Ectodermal cell (in vitro differentiated cells): ENCODE results near the gene KRT32.

ENCODE experiments used
- H3K27ac ChIP-seq: 2 replicates; pipeline ENCODE4 v1.7.0; 2013; ENCODE audit warnings: mild to moderate bottlenecking, low read depth, low read length; ENCODE audit not compliant: insufficient read depth, poor library complexity, severe bottlenecking
- H3K27me3 ChIP-seq: 2 replicates; pipeline ENCODE4 v1.7.0; 2013; ENCODE audit warnings: mild to moderate bottlenecking, low read length; ENCODE audit not compliant: insufficient read depth, control insufficient read depth, poor library complexity, severe bottlenecking
- H3K36me3 ChIP-seq: one replicate; pipeline ENCODE4 v1.7.0; 2013; ENCODE audit warnings: low read length; ENCODE audit not compliant: control insufficient read depth, insufficient read depth
- H3K4me1 ChIP-seq: one replicate; pipeline ENCODE4 v1.7.0; 2013; ENCODE audit warnings: low read length; ENCODE audit not compliant: control insufficient read depth, insufficient read depth
- H3K4me3 ChIP-seq: 2 replicates; pipeline ENCODE4 v1.7.0; 2013; ENCODE audit warnings: low read depth, low read length, control low read depth; ENCODE audit not compliant: insufficient read depth
- H3K9me3 ChIP-seq: 2 replicates; pipeline ENCODE4 v1.7.0; 2013; ENCODE audit warnings: mild to moderate bottlenecking, low read length, moderate library complexity; ENCODE audit not compliant: control insufficient read depth
- WGBS, 2 experiments: methylation state at CpG; one replicate each; pipeline ENCODE4 v1.1.7; 2013; ENCODE audit warnings: missing lambda C conversion rate in 2 of 2; 5-methylcytosine and 5-hydroxymethylcytosine counted together

The KRT32 gene

DNA sequence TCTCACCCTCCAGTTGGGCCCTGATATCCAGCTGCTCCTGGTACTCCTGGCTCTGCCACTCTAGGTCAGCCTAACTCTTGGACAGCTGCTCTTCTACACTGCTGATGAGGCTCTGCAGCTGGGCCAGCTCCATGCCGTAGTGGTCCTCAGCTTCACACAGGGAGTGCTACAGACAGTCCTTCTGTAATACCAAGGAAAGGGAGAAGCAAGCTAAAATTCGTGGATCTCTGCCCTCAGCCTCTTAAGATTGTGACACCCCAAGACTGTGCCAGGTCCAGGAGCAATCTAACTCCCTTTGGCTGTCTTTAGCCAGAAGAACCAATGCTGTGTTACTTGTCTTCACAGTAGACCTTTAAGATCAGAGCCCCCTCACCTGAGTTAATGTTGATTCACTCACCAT, 18.7 kb downstream of the KRT32 start:
- Histone ChIP-seq H3K4me1 (no peaks in the 10 kb centered on the region), H3K27me3 (no peaks in the 10 kb centered on the region), H3K9me3 (peaks cover 2% of the 10 kb centered on the region), H3K36me3 (no peaks in the 10 kb centered on the region), H3K27ac (no peak overlapping the region), H3K4me3 (no peak overlapping the region)
- WGBS, 2 experiments: 67 to 69% methylated on average over 2 of the region's 2 CpGs

- Histone ChIP-seq H3K27me3 (no peaks in the 10 kb centered on the region), H3K4me1 (no peaks in the 10 kb centered on the region), H3K4me3 (no peak overlapping the region), H3K27ac (no peak overlapping the region), H3K36me3 (no peaks in the 10 kb centered on the region), H3K9me3 (peaks cover 2% of the 10 kb centered on the region)
- 63 to 83% methylated on average over 2 of the region's 2 CpGs for WGBS, 2 experiments
These were observed 20.4 kb downstream of the KRT32 start for GRCh38 chr17:41446806-41447205.

- H3K36me3 ChIP-seq: no peaks in the 10 kb centered on the region
- no peaks in the 10 kb centered on the region for H3K27me3 ChIP-seq
- no peak overlapping the region for H3K27ac ChIP-seq
- no peak overlapping the region for H3K4me3 ChIP-seq
- no peaks in the 10 kb centered on the region for H3K4me1 ChIP-seq
- H3K9me3 ChIP-seq: peaks cover 2% of the 10 kb centered on the region
- 92% methylated on average over 3 of the region's 3 CpGs; no CpG with 5 or more reads in 1 of the 2 experiments for WGBS, 2 experiments
These were observed 22.5 kb downstream of the KRT32 start for GRCh38 chr17:41444640-41445039.

DNA sequence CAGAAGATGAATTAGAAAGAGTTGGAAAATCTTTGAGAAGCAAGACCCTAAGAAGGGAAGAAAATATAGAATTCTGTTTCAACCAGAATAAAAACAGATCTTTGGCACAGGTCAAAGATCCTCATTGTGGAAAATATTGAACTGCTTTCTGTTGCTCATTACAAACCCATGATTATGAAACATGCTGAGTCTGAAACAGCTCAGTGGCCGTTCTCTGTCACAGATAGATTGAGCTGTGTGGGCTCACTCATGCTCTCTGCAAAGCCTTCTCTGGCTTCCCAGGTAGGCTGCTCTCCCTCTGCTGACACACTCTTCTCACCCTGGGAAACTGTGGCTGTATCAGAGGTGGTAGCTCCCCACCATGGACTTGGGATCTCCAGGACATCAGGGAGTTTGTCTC, 23.0 kb downstream of the KRT32 start:
- Histone ChIP-seq H3K27me3 (no peaks in the 10 kb centered on the region), H3K27ac (no peak overlapping the region), H3K4me1 (no peaks in the 10 kb centered on the region), H3K4me3 (no peak overlapping the region), H3K9me3 (peaks cover 2% of the 10 kb centered on the region), H3K36me3 (no peaks in the 10 kb centered on the region)
- WGBS, 2 experiments: 90 to 94% methylated on average over 1 of the region's 1 CpG

GRCh38 chr17:41442739-41443138, 24.4 kb downstream of the KRT32 start:
- no peaks in the 10 kb centered on the region for H3K36me3 ChIP-seq
- H3K4me3 ChIP-seq: no peak overlapping the region
- H3K27me3 ChIP-seq: no peaks in the 10 kb centered on the region
- WGBS, 2 experiments: 87% methylated on average over 4 of the region's 4 CpGs
- H3K9me3 ChIP-seq: peaks cover 2% of the 10 kb centered on the region
- no peaks in the 10 kb centered on the region for H3K4me1 ChIP-seq
- no peak overlapping the region for H3K27ac ChIP-seq

DNA sequence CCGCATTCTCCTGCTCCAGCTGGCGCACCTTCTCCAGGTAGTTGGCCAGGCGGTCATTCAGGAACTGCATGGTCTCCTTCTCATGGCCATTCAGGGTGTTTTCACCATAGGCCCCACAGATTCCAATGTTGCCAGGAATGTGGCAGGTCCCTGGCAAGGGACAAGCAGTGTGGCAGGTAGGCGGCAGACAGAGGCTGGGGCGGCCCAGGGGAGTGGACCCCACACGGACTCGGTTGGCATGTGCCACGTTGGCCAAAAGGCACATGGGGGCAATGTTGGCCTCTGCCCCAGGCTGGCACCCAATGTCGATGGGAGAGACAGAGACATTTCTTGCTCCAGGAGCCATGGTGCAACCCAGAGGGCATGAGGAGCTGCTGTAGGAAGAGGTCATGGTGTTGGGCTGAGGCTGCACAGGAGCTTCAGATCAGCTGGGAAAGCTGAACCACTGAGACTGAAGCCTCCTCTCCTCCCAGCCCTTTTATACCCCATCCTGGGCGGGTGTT, 26.6 kb downstream of the KRT32 start, which contains the start of gene KRT38:
Gene KRT38 (minus strand): TSS at position 453 of the 503 bp plus-strand sequence. CDS start 62 bp downstream, at position 391.
- Histone ChIP-seq H3K4me1 (no peaks in the 10 kb centered on the region), H3K4me3 (no peak within 1 kb of the TSS), H3K27ac (no peak within 1 kb of the TSS), H3K9me3 (peaks cover 2% of the 10 kb centered on the region), H3K27me3 (no peaks in the 10 kb centered on the region), H3K36me3 (no peaks in the 10 kb centered on the region)
- WGBS, 2 experiments: 94% methylated on average over 9 to 10 of the region's 10 CpGs

DNA sequence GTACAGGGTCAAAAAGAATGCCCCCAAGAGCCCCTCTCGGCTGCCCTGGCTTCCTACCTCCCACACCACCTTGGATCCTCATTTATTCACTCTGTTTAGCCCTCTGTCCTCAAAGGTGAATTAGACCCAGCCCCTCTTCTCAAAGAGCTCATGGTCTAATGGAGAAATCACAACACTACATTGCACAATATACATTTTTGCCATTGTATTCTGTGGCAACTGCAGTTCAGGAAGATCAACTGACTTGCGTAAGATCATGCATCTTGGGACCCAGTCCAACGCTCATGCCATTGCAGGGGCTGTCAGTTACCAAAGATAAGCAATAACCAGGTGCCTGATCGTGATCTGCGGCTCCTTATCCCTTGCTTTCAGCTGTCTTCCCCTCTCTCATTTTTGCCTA, 27.8 kb downstream of the KRT32 start:
- 72 to 73% methylated on average over 5 of the region's 5 CpGs for WGBS, 2 experiments
- Histone ChIP-seq H3K27ac (no peak overlapping the region), H3K4me3 (no peak overlapping the region)

DNA sequence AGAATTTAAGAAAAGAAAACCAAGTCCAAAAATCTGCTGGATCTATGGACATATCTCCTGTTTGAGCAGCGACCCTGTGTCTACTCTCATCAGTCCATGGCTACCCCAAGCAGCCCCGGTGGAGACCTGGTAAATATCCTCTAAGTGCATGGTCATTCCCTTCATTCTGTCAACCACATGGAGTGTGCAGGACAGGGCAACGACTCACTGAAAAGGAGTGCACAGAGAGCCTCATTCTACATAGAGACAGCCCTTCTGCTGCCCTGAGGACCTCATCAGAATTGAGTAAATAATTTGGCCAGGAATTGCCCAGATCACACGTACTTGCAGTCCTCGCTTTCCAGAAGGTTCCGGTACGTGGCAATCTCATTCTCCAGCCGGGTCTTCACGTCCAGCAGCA, 29.4 kb downstream of the KRT32 start:
- WGBS, 2 experiments: 93 to 94% methylated on average over 9 of the region's 9 CpGs
- H3K27me3 ChIP-seq: no peaks in the 10 kb centered on the region
- no peak overlapping the region for H3K4me3 ChIP-seq
- H3K27ac ChIP-seq: no peak overlapping the region
- no peaks in the 10 kb centered on the region for H3K36me3 ChIP-seq
- H3K9me3 ChIP-seq: no peaks in the 10 kb centered on the region
- no peaks in the 10 kb centered on the region for H3K4me1 ChIP-seq

More for the DNA sequence above, 27.8 kb downstream of the KRT32 start:
- Histone ChIP-seq H3K4me1 (no peaks in the 10 kb centered on the region), H3K9me3 (no peaks in the 10 kb centered on the region), H3K27me3 (no peaks in the 10 kb centered on the region), H3K36me3 (no peaks in the 10 kb centered on the region)

DNA sequence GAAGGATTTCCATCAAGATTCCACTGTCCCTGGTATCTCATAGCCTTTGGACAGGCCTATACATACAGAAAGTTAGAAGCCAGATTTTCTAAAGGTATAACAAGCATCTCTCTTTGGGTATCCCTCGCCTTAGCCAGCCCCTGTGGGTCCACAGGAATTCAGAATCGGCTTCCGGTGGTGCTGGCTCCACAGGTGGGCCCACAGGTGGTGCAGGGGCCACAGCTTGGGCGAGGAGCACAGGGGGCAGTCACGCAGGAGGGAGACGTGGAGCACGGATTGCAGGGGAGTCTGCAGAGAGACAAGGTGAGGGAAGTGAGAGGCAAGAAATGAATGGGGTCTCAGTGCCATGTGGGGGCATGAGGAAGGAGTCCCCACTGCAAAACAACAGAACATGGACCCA, 29.9 kb downstream of the KRT32 start:
- Histone ChIP-seq H3K27me3 (no peaks in the 10 kb centered on the region), H3K36me3 (no peaks in the 10 kb centered on the region), H3K4me3 (no peak overlapping the region), H3K27ac (no peak overlapping the region), H3K9me3 (no peaks in the 10 kb centered on the region), H3K4me1 (no peaks in the 10 kb centered on the region)
- WGBS, 2 experiments: 89 to 93% methylated on average over 7 of the region's 7 CpGs

DNA sequence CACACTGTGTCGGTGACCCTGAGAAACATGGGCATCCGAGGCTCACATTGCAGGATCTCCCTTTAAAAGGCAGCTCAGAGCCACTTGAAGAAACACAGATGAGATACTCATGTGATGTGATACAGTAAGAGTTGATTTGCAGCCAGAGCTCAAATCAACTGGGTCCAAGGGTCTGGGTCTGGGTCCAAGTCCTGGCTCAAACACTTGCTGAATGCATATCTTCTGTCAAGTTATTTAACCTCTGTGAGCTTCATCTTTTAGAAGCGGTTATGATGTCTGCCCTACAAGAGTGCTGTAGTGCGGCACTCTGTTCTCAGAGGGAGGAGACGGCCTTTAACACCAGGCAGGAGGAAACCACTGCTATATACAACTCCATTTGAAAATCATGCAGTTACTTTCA, 32.8 kb downstream of the KRT32 start:
- 89 to 91% methylated on average over 4 to 5 of the region's 5 CpGs for WGBS, 2 experiments
- Histone ChIP-seq H3K36me3 (no peaks in the 10 kb centered on the region), H3K27me3 (no peaks in the 10 kb centered on the region), H3K4me1 (no peaks in the 10 kb centered on the region), H3K4me3 (no peak overlapping the region), H3K27ac (no peak overlapping the region), H3K9me3 (no peaks in the 10 kb centered on the region)

DNA sequence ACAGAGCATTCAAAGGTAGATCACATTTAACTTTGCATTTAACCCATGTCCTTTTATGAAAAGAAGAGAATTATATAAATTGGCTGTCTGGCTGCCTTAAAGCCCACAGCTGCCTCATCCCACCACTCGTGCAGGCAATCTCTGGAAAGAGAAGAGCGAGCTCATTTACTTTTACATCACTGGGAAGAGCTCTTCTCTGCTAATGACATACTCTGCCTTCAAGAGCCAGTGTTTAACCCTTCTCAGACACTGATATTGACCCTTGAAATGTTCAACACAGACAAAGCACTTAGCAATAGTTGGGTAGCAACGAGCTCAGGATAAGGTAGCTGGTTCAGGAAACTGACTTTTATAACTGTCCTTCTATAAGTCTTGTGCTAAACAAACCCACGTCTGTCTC, 33.2 kb downstream of the KRT32 start:
- Histone ChIP-seq H3K9me3 (no peaks in the 10 kb centered on the region), H3K4me1 (no peaks in the 10 kb centered on the region), H3K36me3 (no peaks in the 10 kb centered on the region), H3K27me3 (no peaks in the 10 kb centered on the region), H3K27ac (no peak overlapping the region), H3K4me3 (no peak overlapping the region)
- 87 to 90% methylated on average over 4 of the region's 4 CpGs for WGBS, 2 experiments
